HTERT RPE-1 (cell line): Measurements from ENCODE around the gene COL6A2.
"Not testable (repeated sequence)": the region's sequence is repeated elsewhere in the genome, so short reads cannot be mapped to it uniquely, and the experiment has no call there.

Experiments
- in situ Hi-C: fragments of 300-500 bp; cut with MboI; formaldehyde crosslinking; loops from 4 replicates; pipeline ENCODE4 v1.14.3; 2020; ENCODE audit warnings: low sequenced_read_pairs

The COL6A2 gene

GRCh38 chr21:46078322-46078977 is 19.5 kb upstream of the COL6A2 start:
- in situ Hi-C loops = no loop called here

- in situ Hi-C loops = no loop called here
Measured at GRCh38 chr21:46078978-46079351, 18.9 kb upstream of the COL6A2 start.

GRCh38 chr21:46079352-46080170 is 18.4 kb upstream of the COL6A2 start:
- in situ Hi-C loops = no loop called here

- in situ Hi-C loops = no loop called here
Measured at GRCh38 chr21:46080171-46081021, 17.5 kb upstream of the COL6A2 start.

- in situ Hi-C loops = no loop called here
Measured at GRCh38 chr21:46081022-46081861, 16.7 kb upstream of the COL6A2 start.

- in situ Hi-C loops = no loop called here
Measured at GRCh38 chr21:46081862-46082712, 15.8 kb upstream of the COL6A2 start.

- in situ Hi-C loops = no loop called here
Measured at GRCh38 chr21:46082713-46082962, 15.3 kb upstream of the COL6A2 start.

GRCh38 chr21:46082963-46083790 is 14.7 kb upstream of the COL6A2 start:
- in situ Hi-C loops = no loop called here

GRCh38 chr21:46083791-46084561 is 13.9 kb upstream of the COL6A2 start:
- in situ Hi-C loops = no loop called here

- in situ Hi-C loops = no loop called here
Measured at GRCh38 chr21:46084709-46085108, 13.2 kb upstream of the COL6A2 start.

GRCh38 chr21:46085259-46085658 is 12.7 kb upstream of the COL6A2 start:
- in situ Hi-C loops = not testable (repeated sequence)

- in situ Hi-C loops = no loop called here
Measured at GRCh38 chr21:46087641-46088040, 10.3 kb upstream of the COL6A2 start.

- in situ Hi-C loops = no loop called here
Measured at GRCh38 chr21:46088189-46088588, 9.7 kb upstream of the COL6A2 start.

GRCh38 chr21:46089285-46089684 is 8.6 kb upstream of the COL6A2 start:
- in situ Hi-C loops = no loop called here

GRCh38 chr21:46091118-46091517 is 6.8 kb upstream of the COL6A2 start:
- in situ Hi-C loops = no loop called here

GRCh38 chr21:46091631-46092025 is 6.3 kb upstream of the COL6A2 start:
- in situ Hi-C loops = no loop called here

- in situ Hi-C loops = no loop called here
Measured at GRCh38 chr21:46092026-46092764, 5.7 kb upstream of the COL6A2 start.
